ENCODE measurements around the gene IP6K2.

Gene IP6K2

GRCh38 chr3:48662753-48663488, 54.1 kb downstream of the IP6K2 start, which contains the start of gene CELSR3:
TSS of gene CELSR3 (minus strand) at chr3:48662886. CDS start at chr3:48662634, 252 bp downstream.
- peak; percentile 80 for DNase-seq

GRCh38 chr3:48662145-48662752, 54.8 kb downstream of the IP6K2 start:
- no peak for DNase-seq

- peak; percentile 74 for DNase-seq
Measured at GRCh38 chr3:48661501-48662144, 55.4 kb downstream of the IP6K2 start.

GRCh38 chr3:48660800-48661400, 56.1 kb downstream of the IP6K2 start:
- no peak for DNase-seq

DNA sequence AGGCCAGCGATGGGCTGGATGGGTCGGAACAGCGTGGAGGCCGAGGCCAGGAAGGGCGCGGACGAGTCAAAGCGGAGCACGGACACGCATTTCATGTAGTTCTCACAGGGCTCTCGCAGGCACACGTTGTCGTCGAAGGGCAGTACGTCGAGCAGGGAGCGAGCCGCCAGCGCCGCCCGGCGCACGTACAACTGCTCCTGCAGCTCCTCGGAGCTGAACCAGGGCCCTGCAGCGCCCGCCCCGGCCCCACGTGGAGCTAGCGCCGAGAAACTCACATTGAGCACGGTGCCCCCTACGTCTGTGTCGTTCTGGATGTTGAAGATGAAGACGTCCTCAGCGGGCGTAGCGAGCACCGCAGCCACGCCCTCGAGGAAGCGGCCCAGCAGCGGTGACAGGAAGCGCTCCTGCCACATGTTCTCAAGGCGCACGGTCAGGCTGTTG, 60.2 kb downstream of the IP6K2 start:
- DNase-seq = no peak

- peak; percentile 76 for DNase-seq
Measured at GRCh38 chr3:48656061-48656840, 60.8 kb downstream of the IP6K2 start.

- DNase-seq = no peak
Measured at GRCh38 chr3:48655606-48656005, 61.4 kb downstream of the IP6K2 start.

DNA sequence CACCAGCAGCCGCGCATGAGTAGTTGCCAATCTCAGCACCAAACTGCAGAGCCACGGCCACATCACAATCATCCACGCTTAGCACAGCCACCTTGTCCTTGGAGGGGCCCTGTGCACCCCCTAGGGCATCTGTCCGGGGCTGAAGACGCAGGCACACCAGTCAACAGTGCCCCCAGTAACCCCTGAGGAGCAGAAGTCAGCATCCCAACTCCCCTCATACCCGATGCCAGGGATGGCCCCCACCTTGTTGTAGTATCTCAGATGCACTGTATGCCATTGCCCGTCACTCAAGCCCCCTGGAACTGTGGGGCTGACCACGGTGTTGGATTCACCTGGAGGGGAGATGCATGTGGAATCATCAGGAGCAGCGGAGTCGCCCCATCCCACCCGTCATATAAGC, 62.0 kb downstream of the IP6K2 start:
- DNase-seq = no peak

DNA sequence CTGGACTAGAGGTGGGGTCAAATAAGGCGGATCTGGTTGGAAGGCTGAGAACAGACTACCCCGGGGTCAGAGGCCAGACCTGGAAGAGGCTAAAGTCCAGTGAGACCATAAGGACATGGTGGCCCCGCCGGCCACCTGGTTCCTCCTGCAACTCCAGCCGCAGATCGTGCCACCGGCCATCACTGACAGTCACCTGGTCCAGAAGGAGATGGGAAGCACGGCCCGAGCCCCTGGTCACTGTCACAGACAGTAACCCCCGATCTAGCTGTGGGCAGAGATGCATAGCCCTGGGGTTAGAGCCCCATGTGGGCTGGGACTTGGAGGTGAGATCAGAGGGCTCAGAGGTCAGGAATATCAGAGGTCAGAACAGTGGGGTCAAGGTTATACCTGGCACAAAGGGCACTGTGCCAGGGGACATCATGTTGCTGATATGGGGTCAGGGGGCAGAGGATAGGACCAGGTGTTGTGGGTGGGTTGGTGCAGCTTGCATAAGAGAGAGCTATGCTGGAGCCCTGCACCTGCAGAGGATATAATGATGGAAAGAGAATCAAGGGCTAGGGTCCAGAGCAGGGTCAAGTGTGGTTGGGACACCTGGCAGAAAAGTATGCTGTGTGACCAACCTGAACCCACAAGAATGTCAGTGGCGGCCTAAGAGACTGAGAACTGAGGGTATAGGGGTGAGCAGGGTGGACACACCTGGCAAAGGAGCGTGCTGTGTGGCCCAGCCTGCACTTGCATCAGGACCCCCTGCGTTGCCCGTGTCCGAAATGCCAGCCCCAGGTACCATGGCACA, 63.9 kb downstream of the IP6K2 start:
- no peak for DNase-seq

GRCh38 chr3:48651771-48652170, 65.2 kb downstream of the IP6K2 start:
- DNase-seq = no peak

GRCh38 chr3:48650723-48651122, 66.3 kb downstream of the IP6K2 start:
- no peak for DNase-seq

DNA sequence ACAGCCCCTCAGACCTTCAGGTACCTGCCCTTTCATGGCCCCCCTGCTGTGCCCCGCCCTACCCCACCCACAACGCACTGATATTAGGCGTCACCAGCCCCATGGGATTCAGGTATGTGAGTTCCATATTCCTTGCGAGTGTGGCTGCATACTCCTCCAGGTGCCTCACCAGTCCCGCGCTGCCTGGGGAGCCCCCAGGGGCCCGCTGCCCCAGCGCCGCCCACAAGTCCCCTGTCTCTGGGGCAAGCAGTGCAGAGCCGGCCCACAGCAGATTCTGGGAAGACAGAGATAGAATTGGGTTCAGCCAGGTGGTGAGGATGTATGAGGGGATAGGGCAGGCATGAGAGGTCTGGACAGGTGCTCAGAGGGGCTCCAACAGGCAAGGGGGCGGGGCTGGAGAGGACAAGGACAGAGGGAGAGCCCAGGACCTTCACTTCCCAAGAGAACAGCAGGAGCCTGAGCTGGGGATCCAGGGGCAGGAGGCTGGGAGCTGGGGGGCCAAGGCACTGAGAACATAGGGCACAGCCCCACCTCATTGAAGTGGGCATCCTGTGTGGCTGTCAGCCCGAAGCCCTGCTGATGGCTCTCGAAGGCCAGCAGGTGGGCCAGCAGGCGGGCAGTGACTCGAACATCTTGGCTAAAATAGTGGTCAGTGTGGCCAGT, 68.7 kb downstream of the IP6K2 start:
- no peak for DNase-seq

- DNase-seq = no peak
Measured at GRCh38 chr3:48647714-48648113, 69.3 kb downstream of the IP6K2 start.

DNA sequence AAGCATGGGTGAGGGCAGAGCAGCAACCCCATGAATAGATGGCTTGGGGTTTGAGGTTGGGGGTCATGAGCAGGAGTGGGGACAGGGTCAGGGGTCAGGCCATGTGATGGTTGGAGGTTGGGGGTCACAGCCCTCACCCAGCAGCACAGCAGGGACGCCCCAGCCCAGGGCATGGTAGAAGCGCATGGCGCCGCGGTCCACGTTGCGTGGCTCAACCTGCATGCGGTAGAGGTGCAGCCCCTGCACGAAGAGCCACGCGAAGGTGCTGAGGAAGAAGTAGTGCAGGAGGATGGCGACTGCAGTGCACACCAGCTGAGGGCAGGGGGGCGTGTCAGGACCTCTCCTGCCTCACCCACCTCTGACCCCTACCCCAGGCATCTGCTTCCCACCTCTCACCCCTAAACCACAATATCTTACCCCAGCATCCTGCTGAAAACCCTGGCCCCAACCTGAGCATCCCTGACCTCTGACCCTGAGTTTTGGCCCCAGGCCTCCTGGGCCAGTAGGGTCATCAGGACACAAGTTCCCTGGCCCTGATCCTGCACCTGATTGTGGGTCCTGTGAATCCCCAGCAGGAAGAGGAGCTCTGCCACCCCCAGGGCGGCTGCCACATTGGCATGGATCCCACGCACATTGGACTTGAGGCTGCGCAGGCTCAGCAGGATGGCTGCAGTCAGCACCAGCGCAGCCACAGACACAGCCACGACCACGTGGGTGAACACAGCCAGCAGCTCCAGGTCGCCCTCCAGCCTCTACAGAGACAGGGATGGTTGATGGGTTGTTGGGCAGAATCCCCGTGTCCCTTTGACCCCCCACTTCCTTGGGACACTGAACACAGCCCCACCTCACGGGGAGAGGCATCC, 71.9 kb downstream of the IP6K2 start:
- no peak for DNase-seq

- DNase-seq = no peak
Measured at GRCh38 chr3:48642605-48643004, 74.4 kb downstream of the IP6K2 start.

DNA sequence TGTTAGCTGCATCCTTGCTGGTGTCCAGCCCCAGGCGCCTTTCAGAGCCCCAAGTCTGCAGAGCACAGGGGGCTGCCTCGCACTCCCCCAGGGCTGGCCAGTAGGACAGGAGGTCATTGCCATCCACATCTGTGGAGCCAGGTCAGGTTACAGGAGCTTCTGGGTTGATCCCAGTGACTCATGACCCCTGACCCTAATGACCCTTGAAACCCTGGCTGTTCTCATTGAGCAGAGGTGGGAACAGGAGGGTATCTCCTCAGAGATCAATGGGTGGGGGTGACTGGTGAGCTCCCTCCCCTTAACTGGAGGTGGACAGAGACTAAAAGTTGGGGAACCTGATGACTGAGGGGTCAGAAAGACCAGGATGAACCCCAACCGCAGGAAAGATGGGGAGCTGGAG, 75.6 kb downstream of the IP6K2 start:
- DNase-seq = no peak

DNA sequence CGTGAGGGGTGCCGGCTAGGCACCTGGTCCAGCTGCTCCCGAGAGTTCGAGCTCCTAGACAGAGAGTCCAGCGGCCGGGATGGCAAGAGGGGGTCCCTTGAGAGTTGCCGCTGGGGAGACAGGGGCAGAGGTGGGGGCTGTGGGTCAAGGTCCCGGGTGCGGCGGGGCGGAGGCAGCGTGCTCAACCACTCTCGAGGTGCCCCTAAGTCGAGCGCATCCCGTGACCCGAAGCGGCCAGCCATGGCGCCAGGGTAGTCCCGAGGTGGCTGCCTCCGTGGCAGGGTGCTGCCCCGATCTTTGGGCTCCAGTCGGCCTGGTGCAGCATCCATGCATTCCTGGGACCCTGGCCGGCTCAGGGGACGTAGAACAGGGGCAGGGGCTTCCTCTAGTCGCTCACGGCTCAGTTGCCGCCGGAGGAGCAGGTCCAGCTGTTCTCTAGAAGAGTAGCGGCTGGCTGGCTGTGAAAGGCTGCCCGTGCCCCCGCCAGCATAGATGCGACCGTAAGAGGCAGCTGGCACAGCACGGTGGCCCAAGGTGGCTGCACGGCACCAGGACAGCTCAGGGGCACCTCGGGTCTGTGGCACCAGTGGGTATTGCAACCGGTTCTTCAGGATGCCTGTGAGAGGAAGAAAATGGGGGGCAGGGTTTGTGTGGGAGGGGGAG, 76.9 kb downstream of the IP6K2 start:
- DNase-seq = no peak

Measured in left hindlimb (tissue), 1 donor.